HepG2 (cell line): ENCODE results near the gene DOC2A. TPM values are rescaled to one million over a fixed set of nuclear protein-coding genes. Genes with fewer than 3 reads are reported as not detected.

Experiments used
- GATAD1 ChIP-seq: IDR thresholded peaks from 2 replicates; pipeline ENCODE4 v1.6.1; 2016; ENCODE audit warnings: missing genetic modification reagents, missing compliant biosample characterization
- GPN1 ChIP-seq: sonication (generic); formaldehyde crosslinking; IDR thresholded peaks from 2 replicates; pipeline ENCODE4 v1.5.1; 2020; ENCODE audit warnings: missing genetic modification reagents, borderline replicate concordance
- HDAC2 ChIP-seq: sonication (generic); formaldehyde crosslinking; IDR thresholded peaks from 2 replicates; pipeline ENCODE4 v1.4.0; 2020; ENCODE audit warnings: missing genetic modification reagents
- HOXA3 ChIP-seq: sonication (generic); formaldehyde crosslinking; IDR thresholded peaks from 2 replicates; pipeline ENCODE4 v1.5.0; 2020; ENCODE audit warnings: missing genetic modification reagents
- PAX8 ChIP-seq: sonication (generic); formaldehyde crosslinking; IDR thresholded peaks from 2 replicates; pipeline ENCODE4 v1.8.0; 2022; ENCODE audit warnings: mild to moderate bottlenecking, missing genetic modification reagents, borderline replicate concordance
- PRDM10 ChIP-seq: sonication (generic); formaldehyde crosslinking; IDR thresholded peaks from 2 replicates; pipeline ENCODE4 v1.4.0; 2020; ENCODE audit warnings: low read depth, missing genetic modification reagents
- PTBP1 ChIP-seq: fragments of 200-400 bp; formaldehyde crosslinking; IDR thresholded peaks from 2 replicates; pipeline ENCODE4 v1.6.1; 2018; ENCODE audit warnings: low read length, low read depth; ENCODE audit not compliant: poor library complexity, severe bottlenecking
- RBFOX2 ChIP-seq: fragments of 200-400 bp; formaldehyde crosslinking; IDR thresholded peaks from 2 replicates; pipeline ENCODE4 v1.6.1; 2017; ENCODE audit warnings: low read depth, mild to moderate bottlenecking, low read length
- REST ChIP-seq, 2 experiments: IDR thresholded peaks; 2 replicates each; pipeline ENCODE4 v1.6.1; 2011 to 2012; ENCODE audit warnings: low read length in 2 of 2, borderline replicate concordance in 1 of 2, low read depth in 1 of 2, mild to moderate bottlenecking in 1 of 2, moderate library complexity in 1 of 2
- TCF7L2 ChIP-seq: IDR thresholded peaks from 2 replicates; pipeline ENCODE4 v1.6.1; 2011; ENCODE audit warnings: mild to moderate bottlenecking, low read depth, low read length, moderate library complexity
- ZC3H13 ChIP-seq: sonication (generic); formaldehyde crosslinking; IDR thresholded peaks from 2 replicates; pipeline ENCODE4 v1.8.1; 2023; ENCODE audit warnings: mild to moderate bottlenecking, missing genetic modification reagents, moderate library complexity
- ZFP91 ChIP-seq: sonication (generic); formaldehyde crosslinking; IDR thresholded peaks from 2 replicates; pipeline ENCODE4 v1.9.0; 2022; ENCODE audit warnings: missing genetic modification reagents, mild to moderate bottlenecking, borderline replicate concordance
- ZNF205 ChIP-seq: IDR thresholded peaks from 2 replicates; pipeline ENCODE4 v1.6.1; 2018; ENCODE audit warnings: missing biosample characterization, missing genetic modification reagents
- ZNF274 ChIP-seq: sonication (generic); formaldehyde crosslinking; IDR thresholded peaks from 2 replicates; pipeline ENCODE4 v1.5.1; 2020; ENCODE audit warnings: mild to moderate bottlenecking, missing genetic modification reagents
- ZNF335 ChIP-seq: sonication (generic); formaldehyde crosslinking; IDR thresholded peaks from 2 replicates; pipeline ENCODE4 v1.4.0; 2020; ENCODE audit warnings: missing genetic modification reagents
- ZNF605 ChIP-seq: sonication (generic); formaldehyde crosslinking; IDR thresholded peaks from 2 replicates; pipeline ENCODE4 v1.8.0; 2022; ENCODE audit warnings: mild to moderate bottlenecking, missing genetic modification reagents
- ZNF616 ChIP-seq: sonication (generic); formaldehyde crosslinking; IDR thresholded peaks from 2 replicates; pipeline ENCODE4 v1.5.0; 2020; ENCODE audit warnings: low read depth, mild to moderate bottlenecking, missing genetic modification reagents
- ZNF619 ChIP-seq: sonication (generic); formaldehyde crosslinking; IDR thresholded peaks from 2 replicates; pipeline ENCODE4 v1.4.0; 2020; ENCODE audit warnings: mild to moderate bottlenecking, missing genetic modification reagents
- ZNF850 ChIP-seq: sonication (generic); formaldehyde crosslinking; conservative IDR thresholded peaks from 2 replicates; pipeline ENCODE4 v1.9.0; 2021; ENCODE audit warnings: mild to moderate bottlenecking, missing genetic modification reagents
- ZZZ3 ChIP-seq: sonication (generic); formaldehyde crosslinking; IDR thresholded peaks from 2 replicates; pipeline ENCODE4 v1.4.0; 2020; ENCODE audit warnings: missing genetic modification reagents, mild to moderate bottlenecking, borderline replicate concordance
- polyA plus RNA-seq, 8 experiments: library from polyadenylated mRNA; depleted of rRNA in 3 of 8; stranded (reverse) in 7 of 8; unstranded in 1 of 8; fragments of >200 nt; fragmentation: Illumina TruSeq in 4 of 8; extraction: Trizol in 4 of 8; gene quantifications; 2 replicates each; pipeline versions ENCODE4 v1.2.1 to v1.2.3, GENCODE V29; 2011 to 2016; ENCODE audit warnings: low read depth in 4 of 8, missing spikeins in 1 of 8, mixed read lengths in 1 of 8; ENCODE audit not compliant: insufficient read depth in 1 of 8
- total RNA-seq, 5 experiments: library from RNA; depleted of rRNA; stranded (reverse); fragments of >200 nt; fragmentation: Illumina TruSeq; extraction: Trizol; gene quantifications; 2 replicates each; pipeline ENCODE4 v1.2.3, GENCODE V29; 2016; ENCODE audit warnings: low read depth in 1 of 5

Gene DOC2A
- total and polyA plus RNA-seq, 2 of the 13 experiments (the other 11 are each of a cell fraction or from before 2014, with no cell fraction given) = 0.15 to 0.55 TPM

GRCh38 chr16:30052671-30053372 lies 42.0 kb upstream of the DOC2A start (continued):
- TF ChIP-seq ZC3H13 (peak; percentile 98), RBFOX2 (peak; percentile 52; the same call in 1 of the 2 replicates), ZNF616 (CRISPR knock-in tag) (peak; percentile 97), HDAC2 (CRISPR knock-in tag) (peak; percentile 97), TCF7L2 (no peak), ZNF274 (CRISPR knock-in tag) (peak; percentile 98), ZFP91 (CRISPR knock-in tag) (peak; percentile 93), GPN1 (CRISPR knock-in tag) (no peak), ZNF205 (peak; percentile 93), GATAD1 (peak; percentile 91), PTBP1 (peak; percentile 86), ZNF605 (CRISPR knock-in tag) (peak; percentile 99), ZNF619 (CRISPR knock-in tag) (peak; percentile 78; the same call in 1 of the 2 replicates), HOXA3 (CRISPR knock-in tag) (peak; percentile 95), REST (IDR thresholded peaks at IDR 0.05; ENCODE audit: borderline replicate concordance in 1 of 2, low read depth in 1 of 2, low read length in 2 of 2) (peak in 1 of 2 experiments; percentile 58; a peak in 1 of 4 replicates), ZNF335 (peak; percentile 81; the same call in 1 of the 2 replicates), ZNF850 (CRISPR knock-in tag) (0 out of 2 replicates have a peak, but pooled peaks have one; percentile 34), ZZZ3 (CRISPR knock-in tag) (peak; percentile 94; the same call in 1 of the 2 replicates), PAX8 (CRISPR knock-in tag) (peak; percentile 84; the same call in 1 of the 2 replicates), PRDM10 (CRISPR knock-in tag) (peak; percentile 64; the same call in 1 of the 2 replicates)
